HG03520 (cell line): Measurements from ENCODE around the gene RPN2.

Source experiments
- ATAC-seq: cut with Tn5 transposase; IDR thresholded peaks from one replicate; pipeline ENCODE4 v1.9.1; 2021; ENCODE audit warnings: mild to moderate bottlenecking, moderate library complexity; ENCODE audit not compliant: unreplicated experiment

RPN2 gene

GRCh38 chr20:37261714-37262113 lies 82.6 kb downstream of the RPN2 start, which contains the start of gene GHRH:
Gene GHRH (minus strand): TSS chr20:37261814. CDS start chr20:37256889, 4,925 bp downstream.
- ATAC-seq: no peak

DNA sequence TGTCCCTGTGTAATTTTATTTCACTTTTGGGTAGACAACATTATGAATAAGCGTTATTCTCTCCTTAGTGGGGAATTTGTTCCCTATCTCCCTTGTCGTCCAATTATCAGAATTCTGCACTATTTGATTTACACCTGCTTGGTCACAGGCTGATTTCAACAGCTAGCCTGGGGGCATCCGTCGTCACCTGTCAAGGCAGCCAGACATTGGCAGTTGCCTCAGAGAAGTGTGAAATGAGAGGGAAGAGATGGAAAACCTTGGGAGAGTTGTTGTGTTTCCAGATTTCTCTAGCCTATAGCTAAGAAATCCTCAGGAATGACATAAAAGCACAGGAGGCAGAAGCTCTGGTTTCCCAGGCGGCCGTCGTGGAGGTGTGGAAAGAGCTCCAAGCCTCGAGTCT lies 83.4 kb downstream of the RPN2 start:
- no peak for ATAC-seq

- ATAC-seq: no peak
Measured at GRCh38 chr20:37263686-37264085, 84.6 kb downstream of the RPN2 start.

DNA sequence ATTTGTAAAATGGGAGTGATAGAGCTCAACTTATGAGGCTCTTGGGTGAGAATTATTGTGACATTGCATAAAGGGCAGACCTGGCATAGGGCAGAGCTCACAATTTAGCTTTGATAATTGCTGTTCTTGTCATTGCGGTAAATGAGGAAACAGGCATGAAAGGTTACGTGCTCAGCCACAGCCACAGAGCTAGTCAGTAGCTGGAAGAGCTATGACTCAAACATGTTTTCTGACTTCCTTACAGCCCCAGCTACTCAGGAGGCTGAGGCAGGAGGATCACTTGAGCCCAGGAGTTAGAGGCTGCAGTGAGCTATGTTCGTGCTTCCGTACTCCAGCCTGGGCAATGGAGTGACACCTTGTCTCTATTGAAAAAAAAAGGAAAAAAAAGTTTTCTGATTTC lies 86.0 kb downstream of the RPN2 start:
- no peak for ATAC-seq

DNA sequence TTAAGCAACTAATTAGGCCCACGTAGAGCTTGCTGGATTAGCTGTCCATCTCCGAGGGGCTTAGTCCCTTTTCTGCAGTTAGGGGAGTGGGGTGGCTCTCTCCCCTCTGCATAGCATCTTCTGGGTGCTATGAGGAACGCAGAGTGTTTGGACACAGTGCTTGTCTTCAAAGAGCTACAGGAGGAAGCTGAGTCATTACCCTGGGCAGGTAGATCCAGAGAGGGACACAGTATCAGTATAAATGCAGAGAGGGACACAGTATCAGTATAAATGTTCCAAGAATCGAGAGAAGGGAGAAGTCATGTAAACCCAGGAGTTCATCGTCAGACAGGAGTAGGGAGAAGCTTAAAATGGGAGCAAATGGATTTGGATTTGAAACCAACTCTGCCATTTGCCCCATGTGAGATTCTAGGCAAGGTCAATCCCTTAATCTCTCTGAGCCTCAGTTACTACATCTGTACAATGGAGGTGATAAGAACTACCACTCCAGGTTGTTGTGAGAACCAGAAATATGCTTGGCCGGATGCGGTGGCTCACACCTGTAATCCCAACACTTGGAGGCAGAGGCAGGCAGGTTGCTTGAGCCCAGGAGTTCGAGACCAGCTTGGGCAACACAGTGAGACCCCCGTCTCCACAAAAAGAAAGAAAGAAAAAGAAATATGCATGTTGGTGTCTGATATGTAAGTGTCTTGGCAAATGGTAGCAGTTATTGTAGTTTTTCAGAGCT lies 88.0 kb downstream of the RPN2 start:
- no peak for ATAC-seq

DNA sequence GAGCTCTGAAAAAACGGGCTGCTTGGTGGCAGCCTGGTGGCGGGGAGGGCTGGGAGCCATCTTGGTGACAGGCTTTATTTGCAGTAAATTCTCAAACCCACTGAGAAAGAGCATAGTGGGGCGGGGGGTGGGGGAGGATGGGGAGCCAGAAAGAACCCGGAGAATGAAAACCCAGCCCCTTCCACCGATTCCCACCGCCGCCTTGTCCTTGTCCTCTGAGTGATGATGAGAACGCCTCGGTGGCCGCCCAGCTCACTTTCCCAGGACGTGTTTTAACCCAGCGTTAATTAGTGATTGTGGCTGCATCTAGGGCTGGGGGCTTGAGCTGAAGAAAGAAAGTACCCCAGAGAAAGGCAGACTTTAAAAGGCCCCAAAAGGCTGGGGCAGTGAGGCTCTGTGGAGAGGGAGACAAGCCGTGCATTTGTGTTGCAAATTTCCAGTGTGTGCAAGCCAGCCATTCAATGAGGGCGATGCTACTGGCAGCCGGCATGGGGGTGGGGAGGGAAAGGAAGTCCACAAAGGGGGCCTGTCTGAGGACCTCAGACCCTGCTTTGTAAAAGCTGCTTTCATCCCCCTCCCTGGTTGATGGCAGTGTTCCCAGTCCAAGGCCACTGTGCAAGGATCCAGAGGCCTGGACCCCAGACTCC lies 88.7 kb downstream of the RPN2 start:
- ATAC-seq: no peak

DNA sequence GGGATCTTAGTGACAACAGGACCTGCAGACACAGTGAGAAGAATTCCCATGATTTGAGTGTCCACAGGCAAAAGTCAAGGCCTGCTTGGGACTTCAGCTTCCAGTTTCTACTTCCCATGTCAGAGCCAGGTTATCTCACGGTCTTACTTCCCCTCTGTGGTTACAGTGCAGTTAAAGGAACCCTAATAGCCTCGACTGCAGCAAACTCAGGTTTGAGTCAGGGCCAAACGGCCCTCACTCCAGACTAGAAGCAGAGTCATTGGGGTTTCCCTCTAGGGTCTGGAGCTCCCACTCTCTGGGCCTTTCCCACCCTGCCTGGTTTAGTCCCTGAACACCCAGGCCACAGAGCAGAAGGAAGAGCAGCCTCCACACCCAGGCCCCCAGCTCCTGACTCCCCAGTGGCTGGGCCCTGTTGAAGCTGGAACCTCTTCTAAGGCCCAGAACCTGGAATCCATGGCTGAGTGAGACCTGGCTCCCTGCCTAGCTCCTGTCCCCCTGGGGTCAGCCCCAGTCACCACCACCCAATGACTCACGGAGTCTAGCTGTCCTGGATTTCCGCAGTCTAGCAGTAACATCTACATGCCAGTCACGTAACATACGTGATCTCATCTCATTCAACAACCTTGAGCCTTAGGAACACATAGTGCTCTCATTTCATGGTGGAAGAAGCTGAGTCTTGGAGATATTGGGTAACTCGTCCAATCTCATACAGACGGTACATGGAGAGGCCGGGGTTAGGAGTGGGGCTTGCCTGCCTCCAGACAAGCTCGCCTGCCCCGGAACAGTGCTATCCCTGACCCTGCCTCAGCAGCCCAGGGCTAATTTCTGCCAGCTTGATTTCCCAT lies 91.7 kb downstream of the RPN2 start:
- no peak for ATAC-seq

GRCh38 chr20:37271421-37271768 lies 92.3 kb downstream of the RPN2 start:
- no peak for ATAC-seq

DNA sequence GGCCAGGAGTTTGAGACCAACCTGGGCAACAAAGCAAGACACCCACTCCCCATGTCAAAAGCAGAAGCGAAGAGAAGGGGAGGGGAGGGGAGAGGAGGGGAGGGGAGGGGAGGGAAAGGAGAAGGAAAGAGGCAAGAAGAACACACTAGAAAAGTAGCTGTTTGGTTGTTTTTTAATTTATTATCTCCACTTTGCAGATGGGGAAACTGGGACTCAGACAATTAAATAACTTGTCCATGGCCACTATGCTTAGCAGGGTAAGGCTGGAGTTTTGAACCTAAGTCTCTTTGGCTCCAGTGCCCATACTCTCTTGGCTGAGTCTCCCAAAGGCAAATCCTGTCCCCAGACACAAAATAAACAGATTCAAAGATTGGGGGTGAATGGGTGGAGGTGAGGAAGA lies 94.9 kb downstream of the RPN2 start:
- ATAC-seq: no peak

- no peak for ATAC-seq
Measured at GRCh38 chr20:37274851-37275524, 95.9 kb downstream of the RPN2 start.

DNA sequence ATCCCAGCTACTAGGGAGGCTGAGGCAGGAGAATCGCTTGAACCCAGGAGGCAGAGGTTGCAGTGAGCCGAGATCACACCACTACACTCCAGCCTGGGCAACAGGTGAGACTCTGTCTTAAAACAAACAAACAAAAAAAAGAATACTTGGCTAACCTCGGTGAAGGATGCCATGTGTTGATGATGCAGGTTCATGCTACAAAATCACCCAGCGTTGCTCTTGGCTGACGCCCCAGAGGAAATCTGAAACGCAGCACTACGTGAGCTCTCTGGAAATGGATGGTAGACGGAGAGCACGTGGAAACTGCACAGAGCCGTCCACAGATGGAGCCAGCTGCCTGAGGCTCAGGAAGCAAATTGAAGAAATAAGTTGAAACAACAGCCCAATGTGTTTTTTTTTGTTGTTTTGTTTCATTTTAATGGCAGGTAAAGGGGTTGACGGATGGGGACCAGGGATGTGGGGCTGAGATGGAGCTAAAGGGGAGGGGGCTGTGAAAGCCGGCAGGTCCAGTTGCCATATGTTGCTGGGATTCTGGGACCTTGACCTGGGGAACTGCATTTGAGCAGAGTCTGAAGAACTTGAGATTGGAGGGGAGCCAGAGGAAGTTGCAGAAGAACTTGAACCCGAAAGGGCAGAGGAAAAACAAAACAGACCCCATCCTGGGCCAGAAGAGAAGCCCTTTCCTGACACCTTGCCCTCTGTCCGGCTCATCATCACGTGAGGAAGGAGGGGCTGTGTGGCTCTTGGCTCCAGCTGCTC lies 97.5 kb downstream of the RPN2 start:
- no peak for ATAC-seq

DNA sequence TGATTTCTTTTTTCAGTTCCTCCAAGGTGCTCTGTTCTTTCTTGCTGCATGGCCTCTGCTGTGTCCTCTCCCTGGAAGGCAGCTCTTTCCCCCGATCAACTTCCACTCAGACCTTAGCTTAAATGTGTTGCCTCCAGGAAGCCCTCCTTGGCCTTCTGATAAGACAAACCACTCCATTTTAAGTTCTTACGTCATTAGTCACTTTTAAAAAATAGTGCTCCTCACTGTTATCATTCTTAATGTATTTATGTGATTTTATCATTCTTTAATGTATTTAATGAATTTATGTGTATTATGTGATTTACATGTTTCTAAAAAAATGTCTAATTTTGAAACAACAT lies 98.1 kb downstream of the RPN2 start:
- no peak for ATAC-seq

DNA sequence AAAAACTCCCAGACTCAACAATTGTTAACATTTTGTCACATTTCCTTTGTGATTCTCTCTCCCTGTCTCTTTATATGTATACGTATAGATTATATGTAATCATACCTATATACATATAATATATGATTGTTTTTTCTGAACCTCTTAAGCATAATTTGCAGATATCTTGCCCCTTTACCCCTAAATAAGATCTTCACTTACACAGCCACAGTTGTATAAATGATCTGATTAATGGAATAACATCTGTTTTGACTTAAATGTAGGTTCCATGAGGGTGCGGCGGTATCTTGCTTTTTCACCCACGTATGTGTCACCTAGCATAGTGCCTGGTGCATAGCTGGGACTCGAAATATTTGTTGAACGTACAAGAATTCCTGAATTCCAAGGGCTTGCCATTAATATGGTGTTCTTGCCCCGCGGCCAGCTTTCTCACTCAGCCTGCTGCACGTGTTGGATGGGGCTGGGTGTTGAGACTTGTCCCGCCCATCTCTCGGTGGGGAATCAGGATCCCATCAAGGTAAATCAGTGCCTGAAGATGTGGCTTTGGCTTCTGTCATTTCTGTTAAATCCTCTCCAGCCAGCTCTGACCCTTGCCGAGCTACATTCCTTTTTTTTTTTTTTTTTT lies 99.9 kb downstream of the RPN2 start:
- no peak for ATAC-seq

DNA sequence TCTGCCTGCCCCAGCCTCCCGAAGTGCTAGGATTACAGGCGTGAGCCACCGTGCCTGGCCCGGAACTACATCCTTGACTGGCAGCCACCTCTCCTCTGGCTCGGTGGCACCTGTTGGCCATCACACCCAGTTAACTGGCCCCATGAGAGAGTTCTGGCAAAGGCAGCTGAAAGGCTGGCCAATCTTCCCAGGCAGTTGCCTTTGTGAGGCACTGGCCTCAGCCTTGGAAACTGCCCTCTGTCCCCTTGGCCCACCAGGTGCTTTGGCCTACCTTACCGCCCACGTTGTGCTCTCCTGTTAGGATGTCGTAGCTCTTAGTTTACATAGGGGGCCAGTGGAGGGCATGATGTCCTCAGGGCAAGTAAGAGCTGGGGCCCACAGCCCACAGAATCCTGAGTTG lies 100.7 kb downstream of the RPN2 start:
- ATAC-seq: no peak

DNA sequence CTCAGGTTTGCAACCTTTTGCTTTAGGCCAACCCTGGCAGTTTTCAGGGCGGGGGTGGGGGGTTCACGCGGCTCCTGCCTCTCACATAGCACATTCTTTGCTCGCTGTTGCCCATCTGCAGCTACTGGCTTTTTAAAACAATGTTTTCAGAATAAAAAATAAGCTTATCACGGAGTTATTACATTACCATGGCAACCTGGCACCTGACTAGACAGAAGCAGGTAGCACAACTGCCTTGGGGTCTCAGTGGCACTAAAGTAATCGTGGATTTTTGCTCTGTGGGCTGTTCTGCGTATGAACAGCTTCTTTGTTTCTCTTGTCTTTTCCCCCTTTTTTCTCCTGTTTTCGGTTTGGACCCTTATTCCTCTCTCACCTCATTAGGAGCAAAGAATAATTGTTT lies 101.3 kb downstream of the RPN2 start:
- ATAC-seq: no peak

- ATAC-seq: no peak
Measured at GRCh38 chr20:37282556-37282955, 103.4 kb downstream of the RPN2 start.

GRCh38 chr20:37283530-37284195 lies 104.5 kb downstream of the RPN2 start:
- ATAC-seq: no peak

GRCh38 chr20:37284691-37285161 lies 105.6 kb downstream of the RPN2 start:
- no peak for ATAC-seq

- ATAC-seq: no peak
Measured at GRCh38 chr20:37285664-37286374, 106.7 kb downstream of the RPN2 start.
